ENCODE data around the gene ATP1A3. TPM values are rescaled to one million over a fixed set of nuclear protein-coding genes. Genes with fewer than 3 reads are reported as not detected.

The ATP1A3 gene
- total RNA-seq, 1 donor from 2014 or later, result 375 TPM

GRCh38 chr19:41984961-41985360, 9.1 kb downstream of the ATP1A3 start:
- no peaks in the 10 kb centered on the region for H3K27me3 ChIP-seq (ENCODE audit: low read depth)
- H3K4me3 ChIP-seq, result no peak overlapping the region
- no peak for TF ChIP-seq CTCF (IDR thresholded peaks at IDR 0.05; ENCODE audit: borderline replicate concordance)
- intact Hi-C loops (cut with micrococcal nuclease), result no loop called here
- H3K27ac ChIP-seq (replicated peaks), result no peak overlapping the region
- no peaks in the 10 kb centered on the region for H3K9me3 ChIP-seq (replicated peaks)
- H3K4me1 ChIP-seq, result peaks cover 6% of the 10 kb centered on the region
- peaks cover 51% of the 10 kb centered on the region for H3K36me3 ChIP-seq
- DNase-seq, result no peak

GRCh38 chr19:41981724-41982123, 12.3 kb downstream of the ATP1A3 start:
- TF ChIP-seq CTCF (IDR thresholded peaks at IDR 0.05; ENCODE audit: borderline replicate concordance), result no peak
- Histone ChIP-seq H3K27me3 (ENCODE audit: low read depth) (peaks cover 1% of the 10 kb centered on the region), H3K9me3 (replicated peaks) (no peaks in the 10 kb centered on the region), H3K36me3 (peaks cover 54% of the 10 kb centered on the region), H3K4me3 (no peak overlapping the region), H3K4me1 (peaks cover 21% of the 10 kb centered on the region), H3K27ac (replicated peaks) (no peak overlapping the region)
- intact Hi-C loops (cut with micrococcal nuclease), result no loop called here
- DNase-seq, result no peak

- H3K27ac ChIP-seq (replicated peaks), result peak overlapping the region; percentile 77
- H3K4me1 ChIP-seq, result peaks cover 21% of the 10 kb centered on the region
- TF ChIP-seq CTCF (IDR thresholded peaks at IDR 0.05; ENCODE audit: borderline replicate concordance), result no peak
- H3K9me3 ChIP-seq (replicated peaks), result no peaks in the 10 kb centered on the region
- intact Hi-C loops (cut with micrococcal nuclease), result no loop called here
- no peak overlapping the region for H3K4me3 ChIP-seq
- DNase-seq, result no peak
- H3K27me3 ChIP-seq (ENCODE audit: low read depth), result peaks cover 14% of the 10 kb centered on the region
- H3K36me3 ChIP-seq, result peaks cover 53% of the 10 kb centered on the region
Measured at GRCh38 chr19:41978470-41978869, 15.6 kb downstream of the ATP1A3 start.

- H3K27ac ChIP-seq (replicated peaks), result no peak overlapping the region
- H3K4me3 ChIP-seq, result no peak overlapping the region
- H3K27me3 ChIP-seq (ENCODE audit: low read depth), result peaks cover 14% of the 10 kb centered on the region
- TF ChIP-seq CTCF (IDR thresholded peaks at IDR 0.05; ENCODE audit: borderline replicate concordance), result no peak
- no peaks in the 10 kb centered on the region for H3K9me3 ChIP-seq (replicated peaks)
- peaks cover 21% of the 10 kb centered on the region for H3K4me1 ChIP-seq
- no peak for DNase-seq
- intact Hi-C loops (cut with micrococcal nuclease), result no loop called here
- peaks cover 58% of the 10 kb centered on the region for H3K36me3 ChIP-seq
Measured at GRCh38 chr19:41977916-41978315, 16.1 kb downstream of the ATP1A3 start.

GRCh38 chr19:41974652-41975051, 19.4 kb downstream of the ATP1A3 start:
- Histone ChIP-seq H3K4me1 (peaks cover 14% of the 10 kb centered on the region), H3K4me3 (no peak overlapping the region), H3K27ac (replicated peaks) (no peak overlapping the region), H3K9me3 (replicated peaks) (no peaks in the 10 kb centered on the region), H3K27me3 (ENCODE audit: low read depth) (peaks cover 14% of the 10 kb centered on the region), H3K36me3 (peaks cover 69% of the 10 kb centered on the region)
- no peak for DNase-seq
- no peak for TF ChIP-seq CTCF (IDR thresholded peaks at IDR 0.05; ENCODE audit: borderline replicate concordance)
- intact Hi-C loops (cut with micrococcal nuclease), result no loop called here

GRCh38 chr19:41971363-41971762, 22.7 kb downstream of the ATP1A3 start:
- H3K9me3 ChIP-seq (replicated peaks), result no peaks in the 10 kb centered on the region
- peaks cover 29% of the 10 kb centered on the region for H3K27me3 ChIP-seq (ENCODE audit: low read depth)
- H3K4me1 ChIP-seq, result no peaks in the 10 kb centered on the region
- no peak for DNase-seq
- peaks cover 69% of the 10 kb centered on the region for H3K36me3 ChIP-seq
- no peak overlapping the region for H3K4me3 ChIP-seq
- no peak overlapping the region for H3K27ac ChIP-seq (replicated peaks)
- no peak for TF ChIP-seq CTCF (IDR thresholded peaks at IDR 0.05; ENCODE audit: borderline replicate concordance)
- intact Hi-C loops (cut with micrococcal nuclease), result no loop called here
